HG03469 (cell line): ENCODE data around the gene PRDM2.
"Not testable (repeated sequence)": the region's sequence is repeated elsewhere in the genome, so short reads cannot be mapped to it uniquely, and the experiment has no call there.

ENCODE experiments used
- ATAC-seq: cut with Tn5 transposase; IDR thresholded peaks from one replicate; pipeline ENCODE4 v1.9.1; 2021; ENCODE audit warnings: mild to moderate bottlenecking, moderate library complexity, moderate number of reproducible peaks; ENCODE audit not compliant: unreplicated experiment

The PRDM2 gene, protein sequence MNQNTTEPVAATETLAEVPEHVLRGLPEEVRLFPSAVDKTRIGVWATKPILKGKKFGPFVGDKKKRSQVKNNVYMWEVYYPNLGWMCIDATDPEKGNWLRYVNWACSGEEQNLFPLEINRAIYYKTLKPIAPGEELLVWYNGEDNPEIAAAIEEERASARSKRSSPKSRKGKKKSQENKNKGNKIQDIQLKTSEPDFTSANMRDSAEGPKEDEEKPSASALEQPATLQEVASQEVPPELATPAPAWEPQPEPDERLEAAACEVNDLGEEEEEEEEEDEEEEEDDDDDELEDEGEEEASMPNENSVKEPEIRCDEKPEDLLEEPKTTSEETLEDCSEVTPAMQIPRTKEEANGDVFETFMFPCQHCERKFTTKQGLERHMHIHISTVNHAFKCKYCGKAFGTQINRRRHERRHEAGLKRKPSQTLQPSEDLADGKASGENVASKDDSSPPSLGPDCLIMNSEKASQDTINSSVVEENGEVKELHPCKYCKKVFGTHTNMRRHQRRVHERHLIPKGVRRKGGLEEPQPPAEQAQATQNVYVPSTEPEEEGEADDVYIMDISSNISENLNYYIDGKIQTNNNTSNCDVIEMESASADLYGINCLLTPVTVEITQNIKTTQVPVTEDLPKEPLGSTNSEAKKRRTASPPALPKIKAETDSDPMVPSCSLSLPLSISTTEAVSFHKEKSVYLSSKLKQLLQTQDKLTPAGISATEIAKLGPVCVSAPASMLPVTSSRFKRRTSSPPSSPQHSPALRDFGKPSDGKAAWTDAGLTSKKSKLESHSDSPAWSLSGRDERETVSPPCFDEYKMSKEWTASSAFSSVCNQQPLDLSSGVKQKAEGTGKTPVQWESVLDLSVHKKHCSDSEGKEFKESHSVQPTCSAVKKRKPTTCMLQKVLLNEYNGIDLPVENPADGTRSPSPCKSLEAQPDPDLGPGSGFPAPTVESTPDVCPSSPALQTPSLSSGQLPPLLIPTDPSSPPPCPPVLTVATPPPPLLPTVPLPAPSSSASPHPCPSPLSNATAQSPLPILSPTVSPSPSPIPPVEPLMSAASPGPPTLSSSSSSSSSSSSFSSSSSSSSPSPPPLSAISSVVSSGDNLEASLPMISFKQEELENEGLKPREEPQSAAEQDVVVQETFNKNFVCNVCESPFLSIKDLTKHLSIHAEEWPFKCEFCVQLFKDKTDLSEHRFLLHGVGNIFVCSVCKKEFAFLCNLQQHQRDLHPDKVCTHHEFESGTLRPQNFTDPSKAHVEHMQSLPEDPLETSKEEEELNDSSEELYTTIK (N-terminal part only)

GRCh38 chr1:13699936-13700520 is at the start of gene PRDM2:
PRDM2 (plus strand) TSS chr1:13700188; CDS start chr1:13715606, 15,418 bp downstream.
- no peak for ATAC-seq

DNA sequence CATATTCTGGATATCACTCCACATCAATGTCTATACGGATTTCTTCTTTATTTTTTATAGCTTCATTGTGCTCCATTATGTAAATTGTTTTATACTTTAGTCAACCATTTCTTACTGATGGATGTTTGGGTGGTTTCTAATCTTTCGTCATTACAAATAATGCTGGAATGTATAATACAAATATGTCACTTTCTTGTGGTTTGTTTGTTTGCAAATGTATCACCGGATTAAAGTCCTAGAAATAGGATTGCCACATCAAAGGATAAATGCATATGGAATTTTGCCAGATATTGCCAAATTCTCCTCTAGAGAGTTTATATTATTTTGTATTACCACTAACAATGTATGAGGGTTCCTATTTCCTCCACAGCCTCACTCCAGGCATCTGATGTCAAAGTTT is 48.7 kb upstream of the PRDM2 start:
- ATAC-seq = no peak

DNA sequence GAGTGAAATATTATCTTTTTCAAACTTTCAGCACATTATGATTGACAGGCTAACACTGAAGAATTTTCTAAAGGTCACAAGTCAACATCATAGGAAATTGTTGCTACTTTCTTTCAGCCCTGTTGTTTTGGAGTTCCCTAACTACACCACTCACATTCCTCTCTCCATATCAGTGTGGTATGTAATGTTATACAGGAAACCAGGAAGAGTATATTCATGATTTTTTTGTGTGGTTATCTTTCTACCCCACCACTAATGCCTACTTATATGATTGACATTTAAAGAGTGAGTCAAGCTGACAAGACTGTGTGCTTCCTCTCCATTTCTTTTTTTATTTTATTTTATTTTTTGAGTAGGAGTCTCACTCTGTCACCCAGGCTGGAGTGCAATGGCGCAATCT is 47.8 kb upstream of the PRDM2 start:
- ATAC-seq = no peak

DNA sequence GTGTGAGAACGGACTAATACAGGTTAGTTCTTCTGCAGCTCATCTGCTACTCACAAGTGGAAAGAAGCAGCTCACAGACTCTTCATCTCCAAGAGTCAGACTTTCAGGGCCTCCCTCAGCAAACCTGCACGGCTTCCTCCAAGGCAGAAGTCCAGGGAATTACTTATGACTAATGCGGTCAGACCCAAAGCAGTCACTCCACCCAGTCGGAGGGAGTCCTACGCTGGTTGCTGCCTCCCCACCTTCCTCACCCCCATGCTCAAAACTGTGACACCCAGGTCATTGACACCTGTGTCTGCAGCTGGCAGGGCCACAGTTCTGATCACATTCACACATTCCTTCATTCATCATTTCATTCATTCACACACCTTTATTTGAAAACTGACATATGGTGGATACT is 38.4 kb upstream of the PRDM2 start:
- ATAC-seq = no peak

DNA sequence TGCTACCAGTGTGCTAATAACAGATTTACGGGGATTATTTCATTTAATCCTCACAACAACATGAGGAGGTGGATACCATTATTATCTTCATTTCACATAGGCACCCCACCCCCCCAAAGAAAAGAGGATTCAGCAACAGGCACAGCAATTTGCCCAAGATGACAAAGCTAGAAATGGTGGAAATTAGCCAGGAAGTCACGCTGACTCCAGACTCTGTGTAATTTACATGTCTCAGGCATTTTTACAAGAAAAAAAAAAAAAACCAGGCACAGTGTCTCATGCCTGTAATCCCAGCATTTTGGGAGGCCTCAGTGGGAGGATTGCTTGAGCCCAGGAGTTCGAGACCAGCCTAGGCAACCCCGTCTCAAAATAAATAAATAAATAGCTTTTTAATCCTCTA is 37.5 kb upstream of the PRDM2 start:
- ATAC-seq = no peak

DNA sequence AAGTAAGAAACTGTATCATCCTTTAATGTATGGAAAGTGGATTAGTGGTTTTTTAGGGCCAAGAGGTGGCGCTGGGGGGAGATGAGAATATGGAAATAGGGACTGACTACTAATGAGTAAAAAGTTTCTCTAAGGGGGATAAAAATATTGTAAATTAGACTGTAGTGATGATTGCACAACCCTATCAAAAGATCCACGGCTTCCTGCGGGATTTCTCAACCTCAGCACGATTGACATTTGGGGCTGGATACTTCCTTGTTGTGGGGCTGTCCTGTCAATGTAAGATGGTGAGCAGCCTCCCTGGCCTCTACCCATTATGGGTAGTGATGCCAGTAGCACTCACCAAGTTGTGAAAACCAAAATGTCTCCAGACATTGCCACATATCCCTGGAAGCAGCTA is 36.0 kb upstream of the PRDM2 start:
- no peak for ATAC-seq

DNA sequence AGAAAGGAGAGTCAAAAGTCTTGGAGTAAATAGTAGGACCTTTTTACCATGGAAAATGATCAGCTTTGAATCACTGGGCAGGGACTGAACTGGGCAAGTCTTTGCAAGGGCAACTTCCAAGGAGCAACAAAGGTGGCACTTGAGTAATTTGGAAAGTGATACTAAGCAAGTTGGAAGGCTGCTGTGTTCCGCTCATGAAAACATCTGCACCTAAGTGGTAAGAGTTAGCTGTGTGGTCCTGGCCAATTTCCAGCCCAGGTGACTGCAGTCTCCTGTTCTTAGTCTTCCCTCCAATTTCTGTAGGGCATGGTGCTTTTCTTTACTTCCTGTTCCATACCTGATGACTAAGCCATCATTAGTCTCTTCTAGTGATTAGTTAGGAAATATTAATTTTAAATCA is 35.5 kb upstream of the PRDM2 start:
- no peak for ATAC-seq

DNA sequence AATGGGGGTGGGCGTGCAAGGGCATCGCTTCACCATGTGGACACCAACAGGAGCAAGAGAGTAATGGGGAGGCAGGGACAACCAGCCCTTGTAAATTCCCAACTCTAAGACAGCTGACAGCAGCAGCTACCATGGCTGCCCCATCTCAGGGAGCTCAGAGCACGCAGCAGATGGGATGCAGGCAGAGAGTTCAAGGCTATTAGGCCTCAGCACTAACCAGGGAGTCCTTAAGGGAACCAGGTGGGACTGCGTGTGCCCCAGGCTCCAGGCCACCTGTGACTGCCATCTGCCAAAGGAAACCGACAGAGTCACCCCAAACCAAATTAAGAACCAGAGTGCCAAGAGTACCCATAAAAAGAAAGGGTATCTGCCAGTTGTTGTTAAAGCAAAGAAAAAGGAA is 33.7 kb upstream of the PRDM2 start:
- ATAC-seq = no peak

GRCh38 chr1:13667691-13668090 is 32.3 kb upstream of the PRDM2 start:
- no peak for ATAC-seq

DNA sequence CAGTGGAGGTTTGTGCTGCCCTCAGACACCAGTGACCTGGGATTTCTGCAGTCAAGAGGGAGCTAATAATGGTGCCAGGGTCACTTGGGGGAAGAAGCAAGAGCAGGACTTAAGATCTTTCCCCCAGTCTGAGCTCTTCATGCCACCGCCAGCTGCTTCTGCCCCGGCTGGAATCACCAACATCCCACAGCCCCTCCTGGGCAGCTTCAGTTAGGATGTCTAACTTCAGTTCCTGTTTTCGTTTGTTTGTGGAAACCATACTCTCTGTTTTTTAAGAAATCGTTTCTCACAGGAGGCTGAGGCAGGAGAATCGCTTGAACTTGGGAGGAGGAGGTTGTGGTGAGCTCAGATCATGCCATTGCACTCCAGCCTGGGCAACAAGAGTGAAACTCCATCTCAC is 25.6 kb upstream of the PRDM2 start:
- no peak for ATAC-seq

GRCh38 chr1:13675151-13675651 is 24.8 kb upstream of the PRDM2 start:
- ATAC-seq = no peak

DNA sequence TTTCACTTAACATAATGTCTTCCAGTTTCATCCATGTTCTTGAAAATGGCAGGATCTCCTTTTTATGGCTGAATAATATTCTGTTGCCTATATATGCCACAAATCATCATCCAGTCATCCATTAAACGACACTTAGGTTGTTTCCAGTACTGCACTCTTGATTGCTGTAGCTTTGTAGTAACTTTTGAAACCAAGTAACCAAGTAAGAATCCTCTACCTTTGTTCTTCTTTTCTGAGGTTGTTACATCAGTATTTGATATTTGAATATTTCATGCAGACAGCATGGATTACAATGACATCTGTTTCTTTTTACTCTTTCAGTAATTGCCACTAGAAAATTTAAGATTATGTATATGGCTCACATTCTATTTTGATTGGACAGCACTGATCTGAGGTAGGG is 22.1 kb upstream of the PRDM2 start:
- ATAC-seq = no peak

DNA sequence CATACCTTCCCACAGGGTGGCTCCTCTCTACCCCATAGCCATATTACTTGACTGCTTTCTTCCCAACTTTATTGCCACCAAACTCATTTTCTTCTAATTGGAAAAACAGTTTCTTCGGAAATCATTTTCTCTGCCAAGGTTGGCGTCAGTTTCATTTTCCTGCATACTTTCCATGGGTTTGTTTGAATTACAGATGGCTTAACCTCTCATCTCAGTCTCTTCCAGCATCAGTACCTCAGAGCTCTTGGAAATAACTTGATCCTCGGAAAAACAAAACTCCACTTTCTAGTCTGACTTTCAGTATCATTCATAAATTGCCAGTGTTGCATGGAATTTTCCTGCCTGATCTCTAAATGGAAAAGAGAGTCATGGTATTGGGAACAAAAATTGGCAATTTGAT is 20.3 kb upstream of the PRDM2 start:
- no peak for ATAC-seq

DNA sequence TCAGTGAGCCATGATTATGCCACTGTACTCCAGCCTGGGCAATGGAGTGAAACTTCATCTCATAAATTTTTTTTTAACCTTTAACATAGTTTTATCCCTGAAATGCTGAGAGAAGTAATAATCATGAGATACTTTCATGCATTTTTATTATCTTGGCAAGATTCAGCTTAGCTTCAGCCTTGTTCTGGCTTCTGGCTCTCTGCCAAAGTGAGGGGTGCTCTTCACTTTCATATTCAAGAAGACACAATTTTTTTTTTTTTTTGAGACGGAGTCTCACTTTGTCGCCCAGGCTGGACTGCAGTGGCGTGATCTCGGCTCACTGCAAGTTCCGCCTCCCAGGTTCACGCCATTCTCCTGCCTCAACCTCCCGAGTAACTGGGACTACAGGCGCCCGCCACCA is 19.4 kb upstream of the PRDM2 start:
- not testable (repeated sequence) for ATAC-seq

- ATAC-seq = no peak
Observed at GRCh38 chr1:13681921-13682320, 18.1 kb upstream of the PRDM2 start.

- no peak for ATAC-seq
Observed at GRCh38 chr1:13682444-13682843, 17.5 kb upstream of the PRDM2 start.

DNA sequence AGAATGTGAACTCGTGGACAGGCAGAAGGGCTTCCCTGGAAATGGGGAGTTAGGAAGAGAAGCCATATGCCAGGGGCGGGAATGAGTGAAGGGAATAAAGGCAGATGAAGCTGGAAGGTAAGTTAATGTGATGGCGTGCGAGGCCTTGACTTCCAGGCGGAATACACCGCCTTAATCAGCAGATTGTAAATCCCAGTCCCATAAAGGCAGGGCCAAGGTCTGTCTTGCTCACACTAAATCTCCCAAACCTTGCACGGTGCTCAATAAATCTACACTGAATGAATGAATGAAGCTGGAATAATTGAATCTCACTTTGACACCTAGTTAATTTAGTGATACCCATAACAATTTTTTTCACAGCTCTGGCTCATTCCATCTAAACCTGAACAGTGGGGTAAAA is 16.8 kb upstream of the PRDM2 start:
- no peak for ATAC-seq

DNA sequence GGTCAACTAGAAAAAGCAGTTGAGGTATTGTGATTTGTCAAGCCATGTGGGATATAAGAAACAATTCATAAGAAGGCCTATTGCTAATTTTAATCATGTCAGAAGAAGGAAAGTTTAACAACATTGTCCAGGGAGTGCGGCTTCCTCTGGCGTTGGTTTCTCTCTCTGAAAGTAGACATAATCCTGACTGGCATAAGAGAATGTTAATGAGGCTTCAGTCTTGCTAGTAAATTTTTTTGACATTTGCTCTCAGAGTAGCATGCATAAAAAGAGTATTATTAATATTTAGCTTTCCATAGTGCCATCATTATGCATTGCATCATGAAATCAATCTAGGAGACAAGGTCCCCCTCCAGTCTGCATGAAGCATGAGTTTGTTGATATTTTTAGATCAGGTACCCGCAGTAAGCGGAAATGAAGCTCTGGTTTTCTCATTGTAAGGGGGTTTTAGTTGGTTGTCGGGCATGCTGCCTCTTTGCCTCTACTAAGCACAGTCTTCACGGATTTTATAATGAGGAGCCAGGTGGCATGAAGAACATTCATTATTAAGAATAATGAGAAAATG is 12.8 kb upstream of the PRDM2 start:
- ATAC-seq = no peak

GRCh38 chr1:13693094-13693493 is 6.9 kb upstream of the PRDM2 start:
- ATAC-seq = not testable (repeated sequence)
